ENCODE results near the gene PLEKHA6.

Gene PLEKHA6

GRCh38 chr1:204176049-204176448, 183.7 kb downstream of the PLEKHA6 start:
- DNase-seq = no peak

GRCh38 chr1:204174958-204175357, 184.8 kb downstream of the PLEKHA6 start:
- DNase-seq = no peak

DNA sequence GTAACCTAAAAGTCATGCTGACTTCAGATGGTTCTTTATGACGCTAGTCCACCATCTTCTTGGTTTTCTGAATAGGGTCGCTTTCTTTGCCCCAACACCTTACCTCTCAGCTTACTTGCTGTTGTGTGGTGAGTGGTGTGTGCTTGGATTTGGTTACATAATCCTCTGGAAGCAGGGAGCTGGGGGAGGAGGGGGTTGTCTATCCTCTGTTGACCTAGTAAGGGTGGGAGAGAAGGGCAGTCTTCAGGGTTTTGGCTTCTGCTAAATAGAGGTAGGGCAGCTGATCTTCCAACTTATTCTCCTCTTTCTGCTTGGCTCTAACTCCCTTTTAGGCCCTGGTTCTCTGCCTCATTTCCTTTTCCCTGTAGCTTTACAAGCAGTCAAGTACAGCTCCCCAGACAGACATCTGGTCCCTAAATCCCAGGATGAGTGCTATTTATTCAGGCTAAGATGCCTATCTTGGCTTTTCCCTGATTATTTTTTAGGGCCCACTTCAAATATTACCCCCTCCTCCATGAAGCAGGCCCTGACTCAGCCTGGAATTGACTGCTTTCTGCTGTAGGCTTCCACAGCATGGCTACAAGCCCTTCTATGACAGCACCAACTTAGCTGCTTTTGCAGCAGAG, 187.2 kb downstream of the PLEKHA6 start:
- no peak for DNase-seq

DNA sequence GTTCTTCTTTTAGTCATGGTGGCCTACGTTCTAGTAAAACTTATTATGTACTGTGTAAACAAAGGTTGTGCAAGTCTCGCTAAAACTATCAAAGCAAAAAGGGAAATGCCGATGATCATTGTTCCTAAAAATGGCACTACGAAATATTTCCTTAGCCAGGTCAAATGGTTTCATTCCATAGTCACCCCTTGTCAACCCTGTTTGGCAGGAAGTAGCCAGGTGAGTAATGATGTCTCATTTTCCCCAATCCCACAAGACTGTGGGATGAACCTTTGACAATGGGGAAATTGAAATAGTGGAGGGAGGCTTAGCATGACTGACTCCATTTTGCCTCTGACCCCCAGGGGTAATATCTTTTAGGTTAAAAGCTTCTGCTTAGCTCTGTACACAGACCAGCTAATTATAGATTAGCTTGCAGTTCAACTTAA, 188.0 kb downstream of the PLEKHA6 start:
- DNase-seq = no peak

- no peak for DNase-seq
These were observed 189.1 kb downstream of the PLEKHA6 start for GRCh38 chr1:204170494-204171155.

GRCh38 chr1:204169858-204170257, 189.9 kb downstream of the PLEKHA6 start:
- no peak for DNase-seq

All from femur (tissue), 1 donor.